ENCODE results near the gene ADAMTS12.
"Not testable (repeated sequence)": the region's sequence is repeated elsewhere in the genome, so short reads cannot be mapped to it uniquely, and the experiment has no call there.

ADAMTS12 gene

GRCh38 chr5:33576726-33577590, 314.8 kb downstream of the ADAMTS12 start:
- no peak for DNase-seq

- DNase-seq, result no peak
These were observed 326.5 kb downstream of the ADAMTS12 start for GRCh38 chr5:33565324-33565723.

- DNase-seq, result no peak
These were observed 327.5 kb downstream of the ADAMTS12 start for GRCh38 chr5:33563983-33564908.

GRCh38 chr5:33563530-33563929, 328.3 kb downstream of the ADAMTS12 start:
- no peak for DNase-seq

- no peak for DNase-seq
These were observed 333.3 kb downstream of the ADAMTS12 start for GRCh38 chr5:33558489-33558888.

- DNase-seq, result no peak
These were observed 334.2 kb downstream of the ADAMTS12 start for GRCh38 chr5:33557605-33558004.

- DNase-seq, result no peak
These were observed 335.2 kb downstream of the ADAMTS12 start for GRCh38 chr5:33556330-33557328.

GRCh38 chr5:33549982-33550567, 341.7 kb downstream of the ADAMTS12 start:
- no peak for DNase-seq

GRCh38 chr5:33539790-33540189, 352.0 kb downstream of the ADAMTS12 start:
- not testable (repeated sequence) for DNase-seq

- DNase-seq, result no peak
These were observed 352.6 kb downstream of the ADAMTS12 start for GRCh38 chr5:33539212-33539611.

GRCh38 chr5:33538201-33538600, 353.6 kb downstream of the ADAMTS12 start:
- no peak for DNase-seq

GRCh38 chr5:33537240-33537639, 354.6 kb downstream of the ADAMTS12 start:
- no peak for DNase-seq

- no peak for DNase-seq
These were observed 355.0 kb downstream of the ADAMTS12 start for GRCh38 chr5:33536802-33537201.

GRCh38 chr5:33531824-33532223, 360.0 kb downstream of the ADAMTS12 start:
- no peak for DNase-seq

- DNase-seq, result no peak
These were observed 360.8 kb downstream of the ADAMTS12 start for GRCh38 chr5:33531037-33531298.

- DNase-seq, result no peak
These were observed 361.4 kb downstream of the ADAMTS12 start for GRCh38 chr5:33530183-33531036.

GRCh38 chr5:33527696-33528095, 364.1 kb downstream of the ADAMTS12 start:
- no peak for DNase-seq

GRCh38 chr5:33526755-33527154, 365.0 kb downstream of the ADAMTS12 start:
- DNase-seq, result no peak

- no peak for DNase-seq
These were observed 367.3 kb downstream of the ADAMTS12 start for GRCh38 chr5:33524476-33524875.

GRCh38 chr5:33523208-33523771, 368.5 kb downstream of the ADAMTS12 start:
- no peak for DNase-seq

- no peak for DNase-seq
These were observed 375.4 kb downstream of the ADAMTS12 start for GRCh38 chr5:33516421-33516820.

Data from activated effector memory CD4-positive, alpha-beta T cell treated with Interleukin-2 at 50 U/mL for 16 hours (primary cell).